GM21528 (cell line): ENCODE data around the gene NTN3.
"Not testable (repeated sequence)": the region's sequence is repeated elsewhere in the genome, so short reads cannot be mapped to it uniquely, and the experiment has no call there.

Experiments
- ATAC-seq: cut with Tn5 transposase; IDR thresholded peaks from one replicate; pipeline ENCODE4 v1.9.1; 2021; ENCODE audit warnings: mild to moderate bottlenecking, moderate library complexity; ENCODE audit not compliant: unreplicated experiment, low FRiP score

The NTN3 gene

GRCh38 chr16:2439598-2439997, 31.5 kb upstream of the NTN3 start:
- ATAC-seq = no peak

- ATAC-seq = not testable (repeated sequence)
These were observed 29.8 kb upstream of the NTN3 start for GRCh38 chr16:2441143-2441804.

- no peak for ATAC-seq
These were observed 27.5 kb upstream of the NTN3 start for GRCh38 chr16:2443555-2443954.

GRCh38 chr16:2447920-2448583, 23.0 kb upstream of the NTN3 start:
- no peak for ATAC-seq

- ATAC-seq = no peak
These were observed 22.0 kb upstream of the NTN3 start for GRCh38 chr16:2449118-2449517.

GRCh38 chr16:2450535-2450934, 20.6 kb upstream of the NTN3 start:
- ATAC-seq = no peak

- ATAC-seq = no peak
These were observed 20.1 kb upstream of the NTN3 start for GRCh38 chr16:2450975-2451381.

- no peak for ATAC-seq
These were observed 19.2 kb upstream of the NTN3 start for GRCh38 chr16:2451851-2452320.

- no peak for ATAC-seq
These were observed 18.4 kb upstream of the NTN3 start for GRCh38 chr16:2452650-2453049.

- no peak for ATAC-seq
These were observed 15.8 kb upstream of the NTN3 start for GRCh38 chr16:2455081-2455845.

GRCh38 chr16:2456551-2457153, 14.4 kb upstream of the NTN3 start:
- no peak for ATAC-seq

GRCh38 chr16:2457267-2457666, 13.8 kb upstream of the NTN3 start:
- ATAC-seq = no peak

- ATAC-seq = no peak
These were observed 13.2 kb upstream of the NTN3 start for GRCh38 chr16:2457946-2458345.

- ATAC-seq = no peak
These were observed 12.0 kb upstream of the NTN3 start for GRCh38 chr16:2458887-2459646.

GRCh38 chr16:2459647-2460390, 11.3 kb upstream of the NTN3 start, which contains the start of gene TEDC2:
Gene TEDC2, plus strand, starts transcription at chr16:2460109. Its CDS starts 36 bp downstream, at chr16:2460145.
- peak; percentile 83 for ATAC-seq

- peak; percentile 22 for ATAC-seq
These were observed 10.7 kb upstream of the NTN3 start for GRCh38 chr16:2460391-2460713.

GRCh38 chr16:2460916-2461315, 10.2 kb upstream of the NTN3 start:
- ATAC-seq = no peak

GRCh38 chr16:2462031-2462866, 8.8 kb upstream of the NTN3 start:
- no peak for ATAC-seq

GRCh38 chr16:2464333-2464732, 6.8 kb upstream of the NTN3 start:
- no peak for ATAC-seq
